Endothelial cell (in vitro differentiated cells): Measurements from ENCODE around the gene TBL1X. TPM values are rescaled to one million over a fixed set of nuclear protein-coding genes. Genes with fewer than 3 reads are reported as not detected.

Source experiments
- DNase-seq: peaks from one replicate; pipeline ENCODE4 v3.0.0; 2021; ENCODE audit warnings: low spot score
- H3K27ac Mint-ChIP-seq: one replicate; pipeline ENCODE4 v1.8.0; 2021; ENCODE audit warnings: mixed read lengths, inconsistent platforms; ENCODE audit not compliant: unreplicated experiment
- H3K27me3 Mint-ChIP-seq: one replicate; pipeline ENCODE4 v1.8.0; 2021; ENCODE audit warnings: mild to moderate bottlenecking, moderate library complexity, mixed read lengths, inconsistent platforms; ENCODE audit not compliant: unreplicated experiment
- H3K36me3 Mint-ChIP-seq: one replicate; pipeline ENCODE4 v1.8.0; 2021; ENCODE audit warnings: mild to moderate bottlenecking, low read depth, mixed read lengths, inconsistent platforms; ENCODE audit not compliant: unreplicated experiment
- H3K4me1 Mint-ChIP-seq: one replicate; pipeline ENCODE4 v1.8.0; 2021; ENCODE audit warnings: mild to moderate bottlenecking, mixed read lengths, inconsistent platforms; ENCODE audit not compliant: unreplicated experiment
- H3K4me3 Mint-ChIP-seq: one replicate; pipeline ENCODE4 v1.8.0; 2021; ENCODE audit warnings: mild to moderate bottlenecking, mixed read lengths, inconsistent platforms; ENCODE audit not compliant: unreplicated experiment
- H3K9me3 Mint-ChIP-seq: one replicate; pipeline ENCODE4 v1.8.0; 2021; ENCODE audit warnings: mixed read lengths, inconsistent platforms; ENCODE audit not compliant: unreplicated experiment
- CTCF ChIP-seq: fragments of 200-600 bp; sonication (generic); IDR thresholded peaks from one replicate; pipeline ENCODE4 v1.5.0; 2021; ENCODE audit warnings: antibody characterized with exemption; ENCODE audit not compliant: unreplicated experiment
- total RNA-seq: library from RNA; stranded (reverse); fragmentation: NEBNext Ultra II Directional; extraction: Animal tissue kit (Norgen Biotek cat#: 25700); gene quantifications from one replicate; pipeline ENCODE4 v1.2.1, GENCODE V29; 2021; ENCODE audit not compliant: unreplicated experiment

Gene TBL1X
- total RNA-seq, 1 donor from 2014 or later = 19.4 TPM

- Mint-ChIP-seq H3K4me1 (peaks cover 4% of the 10 kb centered on the region), H3K36me3 (no peaks in the 10 kb centered on the region), H3K27me3 (peaks cover 2% of the 10 kb centered on the region), H3K4me3 (no peak overlapping the region), H3K27ac (no peak overlapping the region), H3K9me3 (no peaks in the 10 kb centered on the region)
- no peak for DNase-seq
- no peak for TF ChIP-seq CTCF
Observed at GRCh38 chrX:9587642-9588041, 122.8 kb downstream of the TBL1X start.

GRCh38 chrX:9591496-9591895 lies 126.6 kb downstream of the TBL1X start:
- H3K27me3 Mint-ChIP-seq = peaks cover 1% of the 10 kb centered on the region
- TF ChIP-seq CTCF = no peak
- H3K4me3 Mint-ChIP-seq = no peak overlapping the region
- no peaks in the 10 kb centered on the region for H3K9me3 Mint-ChIP-seq
- DNase-seq = no peak
- no peaks in the 10 kb centered on the region for H3K4me1 Mint-ChIP-seq
- no peaks in the 10 kb centered on the region for H3K36me3 Mint-ChIP-seq
- no peak overlapping the region for H3K27ac Mint-ChIP-seq

GRCh38 chrX:9593756-9594155 lies 128.9 kb downstream of the TBL1X start:
- TF ChIP-seq CTCF = no peak
- H3K9me3 Mint-ChIP-seq = no peaks in the 10 kb centered on the region
- DNase-seq = no peak
- no peaks in the 10 kb centered on the region for H3K4me1 Mint-ChIP-seq
- H3K27me3 Mint-ChIP-seq = peaks cover 1% of the 10 kb centered on the region
- H3K36me3 Mint-ChIP-seq = no peaks in the 10 kb centered on the region
- H3K4me3 Mint-ChIP-seq = no peak overlapping the region
- no peak overlapping the region for H3K27ac Mint-ChIP-seq

- H3K4me3 Mint-ChIP-seq = no peak overlapping the region
- peaks cover 1% of the 10 kb centered on the region for H3K27me3 Mint-ChIP-seq
- H3K4me1 Mint-ChIP-seq = no peaks in the 10 kb centered on the region
- no peak for DNase-seq
- no peak for TF ChIP-seq CTCF
- H3K27ac Mint-ChIP-seq = no peak overlapping the region
- no peaks in the 10 kb centered on the region for H3K36me3 Mint-ChIP-seq
- no peaks in the 10 kb centered on the region for H3K9me3 Mint-ChIP-seq
Observed at GRCh38 chrX:9595174-9595573, 130.3 kb downstream of the TBL1X start.

- no peaks in the 10 kb centered on the region for H3K9me3 Mint-ChIP-seq
- TF ChIP-seq CTCF = no peak
- DNase-seq = no peak
- H3K36me3 Mint-ChIP-seq = no peaks in the 10 kb centered on the region
- H3K4me1 Mint-ChIP-seq = no peaks in the 10 kb centered on the region
- peaks cover 1% of the 10 kb centered on the region for H3K27me3 Mint-ChIP-seq
- H3K27ac Mint-ChIP-seq = no peak overlapping the region
- no peak overlapping the region for H3K4me3 Mint-ChIP-seq
Observed at GRCh38 chrX:9596837-9597236, 132.0 kb downstream of the TBL1X start.
